HG02678 (cell line): Measurements from ENCODE around the gene CDK3.
"Not testable (repeated sequence)": the region's sequence is repeated elsewhere in the genome, so short reads cannot be mapped to it uniquely, and the experiment has no call there.

Source experiments
- ATAC-seq: cut with Tn5 transposase; IDR thresholded peaks from one replicate; pipeline ENCODE4 v1.9.1; 2021; ENCODE audit warnings: mild to moderate bottlenecking, moderate library complexity; ENCODE audit not compliant: unreplicated experiment

The CDK3 gene

DNA sequence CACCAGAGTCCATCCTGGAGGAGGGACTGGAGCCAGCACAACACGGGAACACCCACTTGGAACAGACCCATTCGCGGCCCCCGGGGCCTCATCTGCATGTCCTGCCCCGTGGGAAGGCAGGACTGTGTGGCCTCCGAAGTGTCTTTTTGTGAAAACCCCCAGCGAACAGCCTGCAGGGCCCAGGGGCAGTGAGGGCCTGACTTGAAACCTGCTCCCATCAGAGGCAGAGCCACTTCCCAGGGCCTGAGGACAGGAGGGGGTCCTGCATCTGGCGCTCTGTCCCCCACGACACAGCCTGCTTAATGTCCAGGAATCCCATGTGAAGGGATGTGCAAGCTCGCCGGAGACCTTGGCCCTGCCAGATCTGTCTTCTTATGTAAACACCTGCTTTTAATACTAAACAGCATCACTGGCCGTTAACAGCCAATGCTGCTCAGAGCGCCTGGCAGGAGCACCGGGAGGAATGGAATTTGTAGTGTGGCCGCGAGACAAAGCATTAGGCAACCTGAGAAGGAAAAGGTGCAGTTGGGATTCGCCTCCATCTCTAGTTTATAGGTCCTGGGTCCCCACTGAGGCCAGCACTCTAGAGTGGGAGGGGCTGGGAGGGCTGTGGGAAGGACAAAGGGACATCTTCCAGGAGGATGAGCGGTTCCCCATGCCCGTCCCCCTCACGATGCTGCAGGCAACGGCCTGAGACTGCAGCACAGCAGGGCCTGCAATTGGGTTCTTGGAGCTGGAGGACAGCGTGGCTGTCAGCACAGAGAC is 36.0 kb downstream of the CDK3 start:
- ATAC-seq = no peak

DNA sequence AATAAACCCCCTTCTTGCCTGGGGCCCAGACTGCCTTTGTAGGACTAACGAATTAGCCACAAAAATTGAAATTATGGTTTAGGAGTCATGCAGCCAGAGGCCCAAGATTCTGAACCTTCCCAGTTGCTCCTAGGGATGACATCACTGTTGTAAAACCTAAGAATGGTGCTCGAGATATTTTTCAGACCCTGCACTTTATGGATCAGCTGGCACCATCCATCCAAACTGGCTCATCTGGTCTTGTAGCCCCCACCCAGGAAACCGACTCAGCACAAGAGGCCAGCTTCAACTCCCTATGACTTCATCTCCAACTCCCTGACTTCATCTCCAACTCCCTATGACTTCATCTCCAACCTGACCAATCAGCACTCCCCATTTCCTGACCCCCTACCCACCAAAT is 37.4 kb downstream of the CDK3 start:
- no peak for ATAC-seq

DNA sequence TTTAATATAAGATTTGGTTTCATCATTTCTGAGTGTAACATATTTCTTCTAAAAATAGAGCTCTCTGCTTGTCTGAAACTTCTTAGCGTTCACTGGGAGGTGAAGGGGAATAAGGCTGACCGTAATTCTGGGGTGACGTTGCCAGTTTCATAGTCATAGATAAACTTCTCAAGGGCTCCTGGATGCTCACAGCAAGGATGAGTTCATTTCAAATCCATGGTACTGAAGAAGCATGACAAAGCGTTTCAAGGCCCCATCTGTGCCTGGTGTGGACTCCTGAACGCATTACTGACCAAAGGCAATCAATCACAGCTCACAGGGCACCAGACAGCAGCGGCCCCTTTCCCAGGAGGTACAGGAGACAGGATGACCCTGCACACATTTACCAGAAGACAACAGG is 38.5 kb downstream of the CDK3 start:
- no peak for ATAC-seq

DNA sequence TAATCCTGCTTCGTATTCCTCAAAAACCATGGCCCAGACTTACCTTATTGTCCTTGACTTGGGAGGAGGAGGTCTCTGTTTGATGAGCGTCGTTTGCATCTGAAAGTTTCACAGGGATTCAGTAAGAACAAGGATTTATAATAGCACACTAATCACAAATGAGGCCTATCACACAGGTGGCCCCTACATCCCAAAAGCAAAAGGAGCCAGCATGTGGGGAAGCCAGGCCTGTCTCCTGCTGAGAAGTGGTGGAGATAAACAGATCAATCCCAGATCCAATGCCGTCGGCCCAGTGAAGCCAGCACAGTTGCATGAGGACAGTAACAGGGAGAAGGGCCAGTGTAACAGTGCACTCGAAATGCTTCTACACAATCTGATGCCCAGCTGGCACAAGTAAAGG is 39.7 kb downstream of the CDK3 start:
- no peak for ATAC-seq

DNA sequence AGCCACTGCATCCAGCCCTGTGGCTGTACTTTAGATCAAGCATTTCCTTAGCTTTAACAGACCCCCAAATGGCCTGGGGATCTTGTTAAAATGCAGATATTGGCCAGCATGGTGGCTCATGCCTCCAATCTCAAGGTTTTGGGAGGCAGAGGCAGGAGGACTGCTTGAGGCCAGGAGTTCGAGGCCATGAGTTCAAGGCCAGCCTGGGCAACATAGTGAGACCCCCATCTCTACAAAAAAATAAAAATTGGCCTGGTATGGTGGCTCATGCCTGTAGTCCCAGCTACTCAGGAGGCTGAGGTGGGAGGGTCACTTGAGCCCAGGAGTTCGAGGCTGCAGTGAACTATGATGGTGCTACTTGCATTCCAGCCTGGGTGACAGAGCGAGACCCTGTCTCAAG is 42.2 kb downstream of the CDK3 start:
- not testable (repeated sequence) for ATAC-seq

DNA sequence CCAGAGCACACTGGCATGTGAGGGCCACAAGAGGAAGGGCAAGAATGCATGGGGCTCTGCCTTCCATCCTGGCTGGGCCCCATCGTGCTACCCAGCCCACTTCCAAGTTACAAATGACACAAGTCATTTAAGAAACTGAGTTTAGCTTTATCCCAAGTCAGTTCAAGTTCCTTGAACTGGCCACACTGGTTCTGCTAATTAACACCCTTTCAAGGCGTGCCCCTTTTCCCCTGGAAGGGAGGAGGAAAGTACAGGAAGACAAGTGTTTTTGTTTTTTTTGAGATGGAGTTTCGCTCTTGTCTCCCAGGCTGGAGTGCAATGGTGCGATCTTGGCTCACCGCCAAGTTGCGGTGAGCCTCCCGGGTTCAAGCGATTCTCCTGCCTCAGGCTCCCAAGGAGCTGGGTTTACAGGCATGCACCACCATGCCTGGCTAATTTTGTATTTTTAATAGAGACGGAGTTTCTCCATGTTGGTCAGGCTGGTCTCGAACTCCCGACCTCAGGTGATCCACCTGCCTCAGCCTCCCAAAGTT is 43.9 kb downstream of the CDK3 start:
- ATAC-seq = not testable (repeated sequence)

DNA sequence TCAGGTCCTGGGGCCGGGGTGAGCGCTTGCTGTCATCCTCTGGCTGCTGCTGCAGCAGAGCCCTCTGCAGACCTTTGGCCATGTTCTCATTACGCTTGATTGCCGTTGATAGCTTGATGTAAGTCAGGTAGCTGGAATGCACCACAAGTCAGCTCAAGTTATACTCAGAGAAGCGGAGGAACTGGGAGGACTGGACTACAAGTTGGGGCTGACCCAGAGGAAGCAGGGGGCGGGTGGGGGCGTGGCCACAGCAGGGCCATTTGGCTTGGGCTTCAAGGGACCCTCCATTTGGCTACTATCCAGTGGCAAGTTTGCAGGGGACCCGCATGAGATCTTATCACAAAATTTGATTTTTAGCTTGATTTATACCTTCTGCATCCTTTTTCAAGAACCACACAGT is 45.4 kb downstream of the CDK3 start:
- ATAC-seq = no peak

DNA sequence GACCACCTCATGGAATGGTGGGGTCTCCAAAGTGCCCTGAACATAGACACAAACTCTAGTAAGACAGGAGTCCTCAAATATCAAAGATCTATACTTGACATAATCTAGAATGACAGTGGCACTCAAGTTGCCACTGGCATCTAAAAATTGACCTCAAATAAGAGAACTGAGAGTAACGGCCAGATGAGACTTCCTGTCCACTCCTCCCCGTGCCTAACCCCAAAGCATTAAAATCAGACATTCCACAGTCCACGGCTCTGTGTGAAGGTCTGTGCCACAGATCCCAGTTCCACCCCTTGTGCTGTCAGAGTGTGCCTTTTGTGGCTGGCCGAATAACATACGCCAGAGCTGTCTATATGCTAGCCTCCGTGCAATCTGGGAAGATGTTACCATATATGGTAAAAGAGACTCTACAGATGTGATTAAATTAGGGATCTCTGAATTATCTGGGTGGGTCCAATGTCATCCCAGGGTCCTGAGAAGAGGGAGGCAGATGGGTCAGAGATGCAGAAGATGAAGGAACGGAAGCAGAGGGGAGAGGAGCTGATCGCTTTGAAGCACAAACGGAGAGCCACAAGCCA is 47.5 kb downstream of the CDK3 start:
- ATAC-seq = no peak

DNA sequence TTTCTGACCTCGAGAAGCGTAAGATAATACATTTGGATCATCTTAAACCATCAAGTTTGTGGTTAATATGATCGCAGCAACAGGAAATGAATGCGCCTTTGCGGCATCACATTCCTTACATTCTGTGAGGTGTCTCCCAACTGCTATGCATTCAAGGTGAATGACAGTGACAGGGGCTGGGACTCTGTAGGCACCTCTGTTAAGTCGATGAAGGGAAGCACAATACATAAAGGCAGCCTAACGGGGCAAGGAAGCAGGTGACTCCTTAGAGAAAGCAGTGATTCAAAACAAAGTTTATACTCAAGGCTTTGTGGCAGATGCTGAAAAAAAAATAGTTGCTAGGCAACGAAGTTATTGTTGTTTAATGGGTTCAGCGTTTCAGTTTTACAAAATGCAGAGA is 48.1 kb downstream of the CDK3 start:
- ATAC-seq = no peak

DNA sequence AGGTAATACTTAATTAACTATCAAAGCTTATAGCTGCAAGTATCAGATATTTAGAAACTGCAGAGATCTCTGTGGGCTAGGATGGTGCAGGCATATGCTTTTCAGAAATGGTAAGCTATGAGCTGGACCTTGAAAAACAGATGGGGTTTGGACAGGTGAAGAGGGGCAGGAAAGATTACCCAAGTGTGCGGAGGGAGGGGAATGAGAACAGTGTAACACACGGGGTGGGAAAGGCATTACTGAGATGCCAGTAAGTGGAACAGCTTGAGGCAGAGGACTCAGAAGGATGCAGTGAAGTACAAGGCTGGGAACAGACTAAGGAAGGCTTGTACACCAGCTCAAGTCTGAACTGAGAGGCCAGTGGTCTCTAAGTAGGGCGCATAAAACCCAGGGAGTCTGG is 48.6 kb downstream of the CDK3 start:
- no peak for ATAC-seq

DNA sequence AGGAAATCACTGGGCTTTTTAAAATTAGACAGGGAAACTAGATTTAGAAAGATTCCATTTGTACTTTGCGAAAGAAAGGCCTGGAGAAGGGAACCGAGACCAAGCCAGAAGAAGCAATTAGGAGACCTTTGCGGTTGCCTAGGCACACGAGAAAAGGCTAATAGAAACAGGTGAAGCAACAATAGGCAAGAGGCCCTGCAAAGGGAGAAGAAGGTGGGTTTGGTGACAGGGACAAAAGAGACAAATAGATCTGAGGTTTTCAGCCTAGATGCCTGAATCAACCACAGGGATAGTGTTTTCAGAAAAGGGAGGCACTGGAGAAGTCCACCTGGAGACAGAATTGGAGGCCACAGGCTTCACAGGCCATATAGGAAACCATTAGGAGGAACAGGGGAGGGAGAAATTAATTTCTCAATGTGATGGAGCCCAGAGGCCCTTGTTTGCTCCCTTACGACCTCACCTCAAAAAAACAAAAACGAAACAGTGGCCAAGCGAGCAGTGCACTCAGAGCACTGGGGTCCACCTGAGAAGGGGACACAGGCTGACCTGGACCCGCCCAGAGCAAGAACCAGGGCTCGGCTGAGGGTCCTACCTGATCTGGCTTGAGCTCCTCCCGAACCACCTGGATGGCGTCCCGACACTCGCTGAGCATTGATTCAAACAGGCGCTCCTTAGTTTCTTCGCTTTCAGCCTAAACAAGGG is 49.3 kb downstream of the CDK3 start:
- ATAC-seq = no peak

DNA sequence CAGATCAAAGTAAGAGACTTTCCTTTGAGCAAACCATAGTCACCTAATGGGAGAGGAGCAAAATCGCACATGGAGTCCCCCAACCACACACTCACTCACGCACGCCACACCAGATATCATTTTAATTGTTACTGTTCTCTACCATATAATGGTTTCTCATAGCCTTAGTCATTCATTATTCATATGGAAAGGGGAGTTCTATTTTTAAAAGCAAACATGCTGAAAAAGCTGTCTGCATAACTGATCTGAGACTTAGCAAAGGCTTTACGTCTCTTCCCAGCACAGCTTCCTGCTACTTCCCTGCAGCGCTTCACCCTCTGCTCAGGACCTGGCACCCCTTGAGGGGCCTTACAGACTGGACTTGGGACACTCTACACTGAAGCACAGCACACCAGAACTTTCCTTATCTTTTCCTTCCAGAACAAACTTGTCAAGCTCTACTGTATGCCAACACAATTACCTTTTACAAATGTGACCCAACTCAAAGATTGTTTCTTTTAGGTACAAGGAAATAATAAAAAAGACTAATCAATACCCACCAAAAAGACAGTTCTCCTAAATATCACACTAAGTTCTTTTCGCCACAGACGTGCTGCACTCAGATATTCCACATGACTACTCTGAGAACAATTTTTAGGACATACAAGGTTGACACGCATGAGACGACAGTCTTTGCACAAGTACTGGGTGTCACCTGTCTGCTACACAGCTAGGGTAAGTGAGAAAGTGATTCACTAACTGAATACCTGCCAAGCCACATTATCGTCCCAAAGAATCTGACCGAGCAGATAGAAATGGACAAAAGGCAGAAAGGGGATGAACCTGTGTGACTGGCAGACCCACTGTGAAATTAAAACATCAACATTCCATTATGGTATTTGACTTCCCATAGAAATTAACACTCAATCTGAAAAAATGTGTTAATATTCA is 50.1 kb downstream of the CDK3 start:
- ATAC-seq = no peak

DNA sequence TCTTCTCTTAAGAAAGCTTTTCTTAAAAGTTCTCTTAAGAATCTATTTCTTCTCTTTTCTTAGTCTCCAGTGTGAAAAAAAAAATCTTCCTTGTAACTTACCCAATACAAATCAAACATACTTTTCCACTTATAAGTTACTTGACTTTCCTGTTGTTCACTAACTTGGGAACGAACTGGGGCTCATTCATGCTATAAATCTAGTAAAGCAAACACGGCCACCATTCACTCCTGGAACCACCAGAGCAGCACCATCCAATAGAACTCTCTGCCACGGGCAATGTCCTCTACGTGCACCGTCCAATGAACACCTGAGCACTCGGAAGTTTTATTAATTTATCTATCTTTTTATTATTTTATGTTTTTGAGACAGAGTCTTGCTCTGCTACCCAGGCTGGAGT is 50.9 kb downstream of the CDK3 start:
- ATAC-seq = no peak

DNA sequence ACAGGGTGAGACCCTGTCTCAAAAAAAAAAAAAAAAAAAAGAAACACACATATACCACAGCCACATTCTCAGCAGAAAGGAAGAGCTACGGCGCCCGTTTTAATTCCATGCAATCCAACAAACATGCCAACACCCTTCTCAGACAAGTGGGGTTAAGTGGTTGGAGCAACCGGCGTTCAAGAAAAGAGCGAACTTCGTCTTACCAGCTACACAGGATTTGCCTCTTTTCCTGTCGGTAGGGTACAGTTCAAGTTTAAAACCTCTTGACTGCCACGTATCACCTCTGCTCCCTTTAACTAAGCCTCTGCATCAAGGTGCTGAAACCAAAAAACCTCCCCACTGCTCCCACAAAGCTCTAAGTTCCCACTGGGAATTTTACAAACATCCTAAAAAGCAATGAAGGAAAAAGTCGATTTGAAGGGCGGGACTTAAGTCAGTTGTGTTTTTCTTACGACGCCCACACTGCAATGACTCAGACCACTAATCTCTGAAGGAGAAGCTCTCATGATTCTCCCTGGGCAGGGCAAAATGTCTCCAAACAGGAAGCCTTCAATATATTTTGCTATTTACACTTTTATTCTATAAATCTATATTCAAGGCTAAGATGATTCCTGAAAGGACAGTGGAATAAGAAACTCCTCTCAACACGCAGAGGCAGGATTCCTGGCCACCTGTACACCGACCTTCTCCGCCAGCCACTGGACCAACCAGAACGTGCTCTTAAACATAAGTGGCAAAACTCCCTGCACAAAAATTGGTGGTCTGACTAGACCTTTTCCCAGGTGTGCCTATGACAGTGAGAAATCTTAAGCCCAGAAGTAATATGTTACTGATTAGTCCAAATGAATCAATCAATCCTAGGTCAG is 52.8 kb downstream of the CDK3 start:
- no peak for ATAC-seq

DNA sequence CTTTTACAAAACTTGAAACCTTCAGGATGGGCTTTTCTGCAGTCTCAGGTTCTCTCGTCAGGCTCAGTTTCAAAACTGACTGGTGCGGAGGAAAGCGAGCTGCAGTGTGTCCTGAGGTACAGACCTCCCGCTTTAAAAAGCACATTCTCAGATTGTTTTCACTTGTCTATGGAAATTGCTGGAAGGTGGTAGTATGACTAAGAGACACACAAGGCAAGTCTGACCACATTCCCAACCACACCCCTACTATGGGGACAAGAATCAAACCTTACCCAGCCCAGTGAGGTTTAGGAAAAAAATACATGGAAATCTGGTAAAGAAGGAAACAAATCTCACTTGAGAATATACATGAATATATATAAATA is 53.4 kb downstream of the CDK3 start:
- ATAC-seq = no peak
